ENCODE data around the gene CD300H. TPM values are rescaled to one million over a fixed set of nuclear protein-coding genes. Genes with fewer than 3 reads are reported as not detected.
A peak's percentile ranks its signal among the peaks of the same experiment; 100 is the strongest.

CD300H gene
- total RNA-seq = 1 to 10 TPM in 1 of 6 donors, under 1 TPM in 1, not detected in 4; 0.37 to 2.7 TPM

GRCh38 chr17:74567397-74567796, at the start of gene CD300H:
CD300H (minus strand) TSS chr17:74567509.
- TF ChIP-seq POLR2A (IDR thresholded peaks at IDR 0.05) = peak in 1 of 4 donors; percentile 16
- TF ChIP-seq CTCF (IDR thresholded peaks at IDR 0.05) = no peak
- no peak for DNase-seq
- Histone ChIP-seq H3K9me3 (no peaks in the 10 kb centered on the region), H3K4me3 (no peak within 1 kb of the TSS), H3K27me3 (no peaks in the 10 kb centered on the region), H3K27ac (peak within 1 kb of the TSS in 1 of 4 donors; percentile 23), H3K4me1 (peaks cover 0 to 4% (median 1%) of the 10 kb centered on the region in 4 donors), H3K36me3 (no peaks in the 10 kb centered on the region)
- 77 to 78% methylated on average over 1 to 2 of the region's 2 CpGs for WGBS, 2 donors
- ATAC-seq (ENCODE audit: low FRiP score in 2 of 2) = no peak

- H3K36me3 ChIP-seq = no peaks in the 10 kb centered on the region
- no peak overlapping the region for H3K27ac ChIP-seq
- TF ChIP-seq POLR2A (IDR thresholded peaks at IDR 0.05) (no peak), EP300 (IDR thresholded peaks at IDR 0.05) (no peak), CTCF (IDR thresholded peaks at IDR 0.05) (no peak), POLR2AphosphoS5 (IDR thresholded peaks at IDR 0.05) (no peak)
- no peaks in the 10 kb centered on the region for H3K27me3 ChIP-seq
- no peak overlapping the region for H3K4me3 ChIP-seq
- DNase-seq (no peak), ATAC-seq (ENCODE audit: low FRiP score in 2 of 2) (no peak)
- H3K9me3 ChIP-seq = no peaks in the 10 kb centered on the region
- H3K4me1 ChIP-seq = peaks cover 0 to 7% (median 0%) of the 10 kb centered on the region in 4 donors
- whole genome bisulfite sequencing, 2 donors = 87 to 92% methylated on average over 3 to 7 of the region's 7 CpGs
Observed at GRCh38 chr17:74616696-74617095, 49.4 kb upstream of the CD300H start.

DNA sequence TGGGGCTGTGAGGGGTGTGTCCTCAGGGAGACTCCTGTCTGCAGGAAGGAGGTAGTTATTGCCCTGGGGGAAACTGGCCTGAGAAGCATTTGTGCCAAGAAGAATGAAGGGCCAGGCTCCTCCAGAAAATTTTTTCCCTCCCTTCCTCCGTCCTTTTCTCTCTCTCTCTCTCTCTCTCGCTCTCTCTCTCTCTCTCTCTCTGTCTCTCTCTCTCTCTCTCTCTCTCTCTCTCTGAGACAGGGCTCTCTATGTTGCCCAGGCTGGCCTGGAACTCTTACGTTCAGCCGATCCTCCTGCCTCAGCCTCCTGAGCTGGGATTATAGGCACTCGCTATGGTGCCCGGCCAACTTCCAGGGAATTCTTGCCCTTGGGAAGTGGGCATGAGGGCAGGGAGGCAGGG, 44.7 kb upstream of the CD300H start:
- TF ChIP-seq CTCF (IDR thresholded peaks at IDR 0.05) (no peak), EP300 (IDR thresholded peaks at IDR 0.05) (no peak), POLR2AphosphoS5 (IDR thresholded peaks at IDR 0.05) (no peak), POLR2A (IDR thresholded peaks at IDR 0.05) (no peak)
- H3K27me3 ChIP-seq = no peaks in the 10 kb centered on the region
- no peaks in the 10 kb centered on the region for H3K9me3 ChIP-seq
- DNase-seq (no peak), ATAC-seq (ENCODE audit: low FRiP score in 2 of 2) (no peak)
- no peak overlapping the region for H3K27ac ChIP-seq
- no peaks in the 10 kb centered on the region for H3K4me1 ChIP-seq
- no peak overlapping the region for H3K4me3 ChIP-seq
- no peaks in the 10 kb centered on the region for H3K36me3 ChIP-seq
- WGBS, 2 donors = 88 to 93% methylated on average over 6 of the region's 6 CpGs

- Histone ChIP-seq H3K27me3 (no peaks in the 10 kb centered on the region), H3K36me3 (no peaks in the 10 kb centered on the region), H3K9me3 (no peaks in the 10 kb centered on the region), H3K4me3 (no peak overlapping the region), H3K4me1 (no peaks in the 10 kb centered on the region), H3K27ac (no peak overlapping the region)
- no peak for DNase-seq
- no peak for ATAC-seq (ENCODE audit: low FRiP score in 2 of 2)
- no peak for TF ChIP-seq POLR2AphosphoS5 (IDR thresholded peaks at IDR 0.05)
- no peak for TF ChIP-seq CTCF (IDR thresholded peaks at IDR 0.05)
- TF ChIP-seq POLR2A (IDR thresholded peaks at IDR 0.05) = no peak
- TF ChIP-seq EP300 (IDR thresholded peaks at IDR 0.05) = no peak
- WGBS, 2 donors = 34 to 43% methylated on average over 2 of the region's 2 CpGs
Observed at GRCh38 chr17:74610108-74610507, 42.8 kb upstream of the CD300H start.

GRCh38 chr17:74608511-74608910, 41.2 kb upstream of the CD300H start:
- no peak overlapping the region for H3K4me3 ChIP-seq
- ATAC-seq (ENCODE audit: low FRiP score in 2 of 2) (no peak), DNase-seq (no peak)
- H3K27me3 ChIP-seq = no peaks in the 10 kb centered on the region
- no peak overlapping the region for H3K27ac ChIP-seq
- H3K36me3 ChIP-seq = no peaks in the 10 kb centered on the region
- no peaks in the 10 kb centered on the region for H3K4me1 ChIP-seq
- 88 to 98% methylated on average over 3 of the region's 3 CpGs for WGBS, 2 donors
- no peaks in the 10 kb centered on the region for H3K9me3 ChIP-seq
- TF ChIP-seq CTCF (IDR thresholded peaks at IDR 0.05) = no peak
- TF ChIP-seq POLR2A (IDR thresholded peaks at IDR 0.05) = no peak
- TF ChIP-seq POLR2AphosphoS5 (IDR thresholded peaks at IDR 0.05) = no peak
- TF ChIP-seq EP300 (IDR thresholded peaks at IDR 0.05) = no peak
